H9 (cell line): ENCODE measurements around the gene DNAI1. TPM values are rescaled to one million over a fixed set of nuclear protein-coding genes. Genes with fewer than 3 reads are reported as not detected.

Experiments
- DNase-seq: peaks from one replicate; pipeline ENCODE4 v3.0.0-alpha.2; 2017
- H2AFZ ChIP-seq: one replicate; pipeline ENCODE4 v1.6.1; 2013; ENCODE audit warnings: mild to moderate bottlenecking, low read length, control low read depth, moderate library complexity
- H2AK5ac ChIP-seq: 2 replicates; pipeline ENCODE4 v1.6.1; 2013; ENCODE audit warnings: low read length, control low read depth, mixed read lengths; ENCODE audit not compliant: insufficient read length
- H2BK120ac ChIP-seq: one replicate; pipeline ENCODE4 v1.6.1; 2013; ENCODE audit warnings: low read depth, mild to moderate bottlenecking, low read length, control low read depth, inconsistent platforms; ENCODE audit not compliant: poor library complexity, severe bottlenecking
- H2BK12ac ChIP-seq: 2 replicates; pipeline ENCODE4 v1.6.1; 2013; ENCODE audit warnings: low read length, control low read depth, mixed read lengths, low read depth; ENCODE audit not compliant: insufficient read length
- H2BK15ac ChIP-seq: 2 replicates; pipeline ENCODE4 v1.6.1; 2013; ENCODE audit warnings: low read depth, low read length, control low read depth
- H2BK20ac ChIP-seq: one replicate; pipeline ENCODE4 v1.6.1; 2013; ENCODE audit warnings: low read depth, mild to moderate bottlenecking, low read length, control low read depth, inconsistent platforms; ENCODE audit not compliant: poor library complexity, severe bottlenecking
- H2BK5ac ChIP-seq: 2 replicates; pipeline ENCODE4 v1.6.1; 2013; ENCODE audit warnings: low read length, control low read depth, mixed read lengths; ENCODE audit not compliant: insufficient read length
- H3K14ac ChIP-seq: 2 replicates; pipeline ENCODE4 v1.6.1; 2013; ENCODE audit warnings: low read length, control low read depth; ENCODE audit not compliant: insufficient read depth
- H3K18ac ChIP-seq: 2 replicates; pipeline ENCODE4 v1.6.1; 2013; ENCODE audit warnings: low read depth, mild to moderate bottlenecking, mixed read lengths, low read length, control low read depth; ENCODE audit not compliant: insufficient read length
- H3K23ac ChIP-seq: 2 replicates; pipeline ENCODE4 v1.6.1; 2013; ENCODE audit warnings: low read length, control low read depth, mixed read lengths, low read depth; ENCODE audit not compliant: insufficient read length
- H3K23me2 ChIP-seq: 2 replicates; pipeline ENCODE4 v1.6.1; 2013; ENCODE audit warnings: low read depth, mild to moderate bottlenecking, mixed read lengths, low read length, control low read depth; ENCODE audit not compliant: insufficient read length, poor library complexity, severe bottlenecking
- H3K27ac ChIP-seq: 2 replicates; pipeline ENCODE4 v1.5.1; 2013; ENCODE audit warnings: low read length, control low read depth, mixed read lengths, low read depth; ENCODE audit not compliant: insufficient read length
- H3K27me3 ChIP-seq: 2 replicates; pipeline ENCODE4 v1.6.1; 2013; ENCODE audit warnings: low read length, control low read depth, inconsistent platforms; ENCODE audit not compliant: insufficient read depth
- H3K4ac ChIP-seq: 2 replicates; pipeline ENCODE4 v1.6.1; 2013; ENCODE audit warnings: low read depth, mild to moderate bottlenecking, control low read depth, inconsistent platforms, low read length, moderate library complexity
- H3K4me1 ChIP-seq: 2 replicates; pipeline ENCODE4 v1.6.1; 2013; ENCODE audit warnings: low read length, control low read depth, inconsistent platforms; ENCODE audit not compliant: insufficient read depth
- H3K4me2 ChIP-seq: 2 replicates; pipeline ENCODE4 v1.6.1; 2013; ENCODE audit warnings: low read length, control low read depth, mixed read lengths; ENCODE audit not compliant: insufficient read length, insufficient read depth
- H3K56ac ChIP-seq: 2 replicates; pipeline ENCODE4 v1.6.1; 2013; ENCODE audit warnings: low read depth, mild to moderate bottlenecking, mixed read lengths, low read length, control low read depth; ENCODE audit not compliant: insufficient read length
- H3K79me1 ChIP-seq: 2 replicates; pipeline ENCODE4 v1.6.1; 2013; ENCODE audit warnings: low read depth, mild to moderate bottlenecking, moderate library complexity, low read length, control low read depth, inconsistent platforms; ENCODE audit not compliant: insufficient read depth, poor library complexity, severe bottlenecking
- H3K79me2 ChIP-seq: 2 replicates; pipeline ENCODE4 v1.6.1; 2013; ENCODE audit warnings: low read length, control low read depth, inconsistent platforms; ENCODE audit not compliant: insufficient read depth
- H3K9ac ChIP-seq: 2 replicates; pipeline ENCODE4 v1.6.1; 2013; ENCODE audit warnings: low read length, control low read depth, mixed read lengths; ENCODE audit not compliant: insufficient read length; ENCODE audit errors: extremely low read depth
- H3K9me3 ChIP-seq: one replicate; pipeline ENCODE4 v1.6.1; 2013; ENCODE audit warnings: low read depth, low read length, inconsistent platforms; ENCODE audit not compliant: control insufficient read depth
- H3T11ph ChIP-seq: one replicate; pipeline ENCODE4 v1.6.1; 2013; ENCODE audit warnings: mild to moderate bottlenecking, low read length, control low read depth, inconsistent platforms
- H4K20me1 ChIP-seq: one replicate; pipeline ENCODE4 v1.6.1; 2013; ENCODE audit not compliant: control insufficient read depth, insufficient read length, insufficient read depth
- H4K5ac ChIP-seq: 2 replicates; pipeline ENCODE4 v1.6.1; 2013; ENCODE audit warnings: low read depth, mild to moderate bottlenecking, mixed read lengths, low read length, control low read depth; ENCODE audit not compliant: insufficient read length
- H4K8ac ChIP-seq: replicated peaks from 2 replicates; pipeline ENCODE4 v1.6.1; 2013; ENCODE audit warnings: low read length, control low read depth, mixed read lengths, low read depth; ENCODE audit not compliant: insufficient read length
- H4K91ac ChIP-seq: 2 replicates; pipeline ENCODE4 v1.6.1; 2013; ENCODE audit warnings: low read depth, mild to moderate bottlenecking, moderate library complexity, mixed read lengths, low read length, control low read depth; ENCODE audit not compliant: insufficient read length
- H3K27ac Mint-ChIP-seq, 3 experiments: 2 replicates in 2 of 3; 3 replicates in 1 of 3; pipeline ENCODE4 v1.8.0; 2020 to 2021; ENCODE audit warnings: mixed read lengths in 3 of 3, mild to moderate bottlenecking in 1 of 3, moderate library complexity in 1 of 3
- H3K27me3 Mint-ChIP-seq: 2 replicates; pipeline ENCODE4 v1.8.0; 2021; ENCODE audit warnings: low read depth, mild to moderate bottlenecking, moderate library complexity, mixed read lengths
- H3K36me3 Mint-ChIP-seq, 3 experiments: 2 replicates in 2 of 3; 3 replicates in 1 of 3; pipeline ENCODE4 v1.8.0; 2020 to 2021; ENCODE audit warnings: low read depth in 3 of 3, mixed read lengths in 3 of 3; ENCODE audit not compliant: insufficient read depth in 1 of 3
- H3K4me1 Mint-ChIP-seq, 2 experiments: 2 replicates each; pipeline ENCODE4 v1.8.0; 2020; ENCODE audit warnings: mixed read lengths in 2 of 2
- H3K4me3 Mint-ChIP-seq, 2 experiments: 2 replicates in 1 of 2; 3 replicates in 1 of 2; pipeline ENCODE4 v1.8.0; 2020 to 2021; ENCODE audit warnings: mild to moderate bottlenecking in 2 of 2, mixed read lengths in 2 of 2, moderate library complexity in 1 of 2
- H3K9me3 Mint-ChIP-seq, 2 experiments: 2 replicates in 1 of 2; 3 replicates in 1 of 2; pipeline ENCODE4 v1.8.0; 2020; ENCODE audit warnings: mild to moderate bottlenecking in 2 of 2, mixed read lengths in 2 of 2, moderate library complexity in 1 of 2
- CTCF ChIP-seq: fragments of 200-600 bp; sonication (generic); conservative IDR thresholded peaks from 3 replicates; pipeline ENCODE4 v1.8.0; 2021; ENCODE audit warnings: antibody characterized with exemption, mild to moderate bottlenecking
- WGBS: extraction: QIAGEN DNeasy Blood & Tissue Kit; methylation state at CpG from one replicate; pipeline ENCODE4 v1.1.7; 2013; ENCODE audit warnings: missing lambda C conversion rate, low lambda C conversion rate, mixed read lengths; ENCODE audit not compliant: insufficient read length; ENCODE audit errors: extremely low coverage; 5-methylcytosine and 5-hydroxymethylcytosine counted together
- total RNA-seq: library from RNA; stranded (reverse); gene quantifications from 2 replicates; pipeline ENCODE4 v1.2.1, GENCODE V29; 2021

Gene DNAI1
- total RNA-seq, 1 experiment from 2014 or later, result 0.22 TPM

- Histone ChIP-seq H2BK120ac (no peak overlapping the region), H2BK12ac (no peak overlapping the region), H2BK20ac (no peak overlapping the region), H4K8ac (no peak overlapping the region), H3K79me1 (no peaks in the 10 kb centered on the region), H3K9ac (no peak overlapping the region), H4K20me1 (no peaks in the 10 kb centered on the region), H4K91ac (no peak overlapping the region), H2AFZ (no peak overlapping the region), H3K79me2 (no peaks in the 10 kb centered on the region), H3K18ac (no peak overlapping the region), H3K4me2 (no peak overlapping the region), H3K23me2 (no peaks in the 10 kb centered on the region), H3K4ac (no peak overlapping the region), H3T11ph (no peak overlapping the region), H2AK5ac (no peak overlapping the region), H2BK15ac (no peak overlapping the region), H3K14ac (no peak overlapping the region), H3K27ac (no peak overlapping the region), H4K5ac (no peak overlapping the region), H3K9me3 (no peaks in the 10 kb centered on the region), H2BK5ac (no peak overlapping the region), H3K4me1 (peaks cover 5% of the 10 kb centered on the region; the same call in 1 of the 2 replicates), H3K27me3 (no peaks in the 10 kb centered on the region), H3K23ac (no peak overlapping the region), H3K56ac (no peak overlapping the region)
- WGBS, result no CpG with 5 or more reads among the region's 5 CpGs
- no peaks in the 10 kb centered on the region; a peak in 1 of 5 replicates for H3K9me3 Mint-ChIP-seq
- H3K27ac Mint-ChIP-seq, result no peak overlapping the region; a peak in 1 of 7 replicates
- H3K36me3 Mint-ChIP-seq, result no peaks in the 10 kb centered on the region
- H3K27me3 Mint-ChIP-seq, result peaks cover 13% of the 10 kb centered on the region
- no peak for TF ChIP-seq CTCF
- no peak overlapping the region for H3K4me3 Mint-ChIP-seq
- DNase-seq, result no peak
- peaks cover 17 to 25% of the 10 kb centered on the region in 2 experiments for H3K4me1 Mint-ChIP-seq
Measured at GRCh38 chr9:34550681-34551270, 92.2 kb downstream of the DNAI1 start.
